ACC112 (cell line): ENCODE measurements around the gene SPTBN5.

Experiments used
- H2AFZ ChIP-seq: fragments of 200-600 bp; sonication (generic); one replicate; pipeline ENCODE4 v1.6.0; 2017; ENCODE audit warnings: antibody characterized with exemption, low read length; ENCODE audit not compliant: unreplicated experiment
- H3K27ac ChIP-seq: fragments of 200-600 bp; sonication (generic); 2 replicates; pipeline ENCODE4 v1.5.1; 2014; ENCODE audit warnings: low read depth, mild to moderate bottlenecking, antibody characterized with exemption, low read length, moderate library complexity
- H3K27me3 ChIP-seq: fragments of 200-600 bp; sonication (generic); 2 replicates; pipeline ENCODE4 v1.6.1; 2014; ENCODE audit warnings: mild to moderate bottlenecking, antibody characterized with exemption, low read length, moderate library complexity, mixed read lengths; ENCODE audit not compliant: insufficient read depth
- H3K36me3 ChIP-seq: fragments of 200-600 bp; sonication (generic); 2 replicates; pipeline ENCODE4 v1.6.1; 2016; ENCODE audit warnings: mild to moderate bottlenecking, antibody characterized with exemption, low read length, moderate library complexity, mixed read lengths; ENCODE audit not compliant: insufficient read depth
- H3K4me1 ChIP-seq: fragments of 200-600 bp; sonication (generic); one replicate; pipeline ENCODE4 v1.6.1; 2016; ENCODE audit warnings: low read length, mixed read lengths; ENCODE audit not compliant: insufficient read depth, unreplicated experiment, control insufficient read depth
- H3K4me3 ChIP-seq: fragments of 200-600 bp; sonication (generic); 2 replicates; pipeline ENCODE4 v1.5.1; 2014; ENCODE audit warnings: mild to moderate bottlenecking, low read depth, low read length
- H3K79me2 ChIP-seq: fragments of 200-600 bp; sonication (generic); one replicate; pipeline ENCODE4 v1.6.0; 2016; ENCODE audit warnings: low read length; ENCODE audit not compliant: control insufficient read depth, unreplicated experiment, insufficient read depth

The SPTBN5 gene

DNA sequence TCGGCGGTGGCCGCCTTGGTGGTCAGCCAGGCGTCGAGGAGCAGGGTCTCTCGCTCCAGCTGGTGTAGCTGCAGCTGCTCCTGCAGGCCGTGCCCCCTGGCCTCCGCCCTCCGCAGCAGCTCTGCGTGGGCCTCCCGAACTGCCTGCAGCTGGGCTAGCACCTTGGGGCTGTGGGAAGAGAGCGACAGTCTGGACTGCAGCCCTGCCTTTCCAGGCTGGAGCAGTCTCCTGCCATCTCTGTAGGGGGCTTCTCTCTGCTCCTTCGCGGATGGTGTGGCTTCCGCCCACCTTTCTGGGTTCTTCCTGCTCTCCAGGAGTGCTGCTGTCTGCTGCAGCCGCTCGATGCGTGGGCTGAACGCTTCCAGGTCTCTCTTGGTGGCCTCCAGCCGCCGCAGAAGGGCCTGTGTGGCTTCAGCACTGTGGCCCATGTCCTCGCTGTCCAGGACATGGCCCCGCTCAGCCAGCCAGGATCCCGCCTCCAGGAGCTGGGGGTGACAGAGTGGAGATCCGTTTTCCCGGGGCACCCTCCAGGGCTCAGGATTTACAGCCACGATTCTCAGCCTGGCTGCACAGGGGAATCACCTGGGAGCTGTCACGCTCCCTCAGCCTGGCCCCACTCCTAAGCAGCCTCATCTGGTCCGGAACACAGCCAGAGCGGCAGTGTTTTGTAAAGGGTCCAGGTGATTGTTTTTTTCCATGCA, 38.4 kb downstream of the SPTBN5 start:
- Histone ChIP-seq H3K4me1 (no peaks in the 10 kb centered on the region), H3K4me3 (no peak overlapping the region), H3K79me2 (no peaks in the 10 kb centered on the region)

GRCh38 chr15:41854443-41854842, 39.4 kb downstream of the SPTBN5 start:
- no peaks in the 10 kb centered on the region for H3K4me1 ChIP-seq
- no peak overlapping the region for H2AFZ ChIP-seq
- H3K27ac ChIP-seq, result no peak overlapping the region
- H3K27me3 ChIP-seq, result no peaks in the 10 kb centered on the region
- H3K36me3 ChIP-seq, result no peaks in the 10 kb centered on the region
- H3K4me3 ChIP-seq, result no peak overlapping the region
- H3K79me2 ChIP-seq, result no peaks in the 10 kb centered on the region

More for the DNA sequence above, 38.4 kb downstream of the SPTBN5 start:
- no peak overlapping the region for H2AFZ ChIP-seq
- no peak overlapping the region for H3K27ac ChIP-seq
- H3K27me3 ChIP-seq, result no peaks in the 10 kb centered on the region
- H3K36me3 ChIP-seq, result no peaks in the 10 kb centered on the region

DNA sequence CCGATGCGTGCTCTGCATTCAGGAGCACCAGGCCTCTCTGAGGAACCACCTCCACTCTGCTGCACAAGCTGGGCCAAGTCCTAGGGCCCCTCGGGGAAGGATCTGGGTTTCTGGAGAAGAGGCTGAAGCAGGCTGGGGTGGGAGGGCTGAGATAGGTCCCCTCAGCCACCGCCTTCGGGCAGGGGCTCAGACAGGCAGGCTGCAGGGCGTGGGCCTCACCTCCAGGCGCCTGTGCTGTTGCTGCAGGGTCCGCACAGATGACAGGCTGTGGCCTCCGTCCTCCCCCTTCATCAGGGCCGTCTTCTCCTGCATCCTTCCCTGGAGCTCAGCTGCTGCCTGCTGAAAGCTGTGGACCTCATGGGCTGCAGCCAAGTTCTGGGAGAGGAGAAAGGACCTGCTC, 40.0 kb downstream of the SPTBN5 start:
- Histone ChIP-seq H3K79me2 (no peaks in the 10 kb centered on the region), H3K36me3 (no peaks in the 10 kb centered on the region), H3K27me3 (no peaks in the 10 kb centered on the region), H3K4me3 (no peak overlapping the region), H3K27ac (no peak overlapping the region), H2AFZ (no peak overlapping the region), H3K4me1 (no peaks in the 10 kb centered on the region)

GRCh38 chr15:41852736-41853590, 40.9 kb downstream of the SPTBN5 start:
- no peaks in the 10 kb centered on the region for H3K27me3 ChIP-seq
- H3K4me1 ChIP-seq, result no peaks in the 10 kb centered on the region
- no peak overlapping the region for H2AFZ ChIP-seq
- H3K27ac ChIP-seq, result no peak overlapping the region
- H3K79me2 ChIP-seq, result no peaks in the 10 kb centered on the region
- H3K36me3 ChIP-seq, result no peaks in the 10 kb centered on the region
- H3K4me3 ChIP-seq, result no peak overlapping the region

- Histone ChIP-seq H3K4me1 (no peaks in the 10 kb centered on the region), H3K4me3 (no peak overlapping the region), H3K79me2 (no peaks in the 10 kb centered on the region), H3K27ac (no peak overlapping the region), H3K27me3 (no peaks in the 10 kb centered on the region), H2AFZ (no peak overlapping the region), H3K36me3 (no peaks in the 10 kb centered on the region)
Measured at GRCh38 chr15:41851755-41852370, 42.0 kb downstream of the SPTBN5 start.

- no peak overlapping the region for H3K27ac ChIP-seq
- no peaks in the 10 kb centered on the region for H3K79me2 ChIP-seq
- H3K4me3 ChIP-seq, result no peak overlapping the region
- no peaks in the 10 kb centered on the region for H3K27me3 ChIP-seq
- H3K4me1 ChIP-seq, result no peaks in the 10 kb centered on the region
- H2AFZ ChIP-seq, result no peak overlapping the region
- H3K36me3 ChIP-seq, result no peaks in the 10 kb centered on the region
Measured at GRCh38 chr15:41851167-41851523, 42.7 kb downstream of the SPTBN5 start.

DNA sequence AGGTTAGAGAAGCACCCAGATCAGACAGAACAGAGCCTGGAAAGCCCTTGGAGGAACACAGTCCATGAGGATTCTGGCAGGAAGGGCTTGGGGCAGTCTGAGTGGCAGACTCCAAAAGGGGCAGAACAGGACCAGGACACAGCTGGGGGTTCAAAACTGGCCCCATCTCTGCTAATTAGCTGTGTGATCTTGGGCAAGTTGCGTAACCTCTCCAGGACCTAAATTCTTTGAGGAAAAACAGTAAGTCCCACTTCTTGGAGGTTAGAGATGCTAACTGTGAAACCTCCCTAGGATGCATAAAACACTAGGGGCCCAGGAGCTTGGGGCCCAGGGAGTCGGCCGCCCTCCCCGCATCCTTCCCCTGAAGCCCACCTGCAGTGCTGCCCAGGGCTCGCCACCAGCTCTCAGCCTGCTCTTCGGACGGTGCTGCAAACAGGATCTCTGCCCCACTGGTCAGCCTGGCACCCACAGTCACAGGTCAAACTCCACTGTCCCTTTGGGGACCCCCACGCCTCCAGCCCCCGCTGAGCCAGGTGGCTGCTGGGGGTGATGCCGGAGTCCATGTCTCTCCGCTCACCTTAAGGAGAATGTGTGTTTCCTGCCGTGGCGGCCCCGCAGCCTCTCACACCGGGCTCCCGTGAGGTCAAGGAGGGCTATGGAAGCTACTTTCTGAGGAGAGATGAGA, 43.2 kb downstream of the SPTBN5 start:
- Histone ChIP-seq H3K36me3 (no peaks in the 10 kb centered on the region), H3K27ac (no peak overlapping the region), H3K27me3 (no peaks in the 10 kb centered on the region), H2AFZ (no peak overlapping the region), H3K4me3 (no peak overlapping the region), H3K4me1 (no peaks in the 10 kb centered on the region), H3K79me2 (no peaks in the 10 kb centered on the region)

GRCh38 chr15:41849861-41850260, 44.0 kb downstream of the SPTBN5 start:
- Histone ChIP-seq H2AFZ (no peak overlapping the region), H3K27ac (no peak overlapping the region), H3K79me2 (no peaks in the 10 kb centered on the region), H3K27me3 (no peaks in the 10 kb centered on the region), H3K4me3 (no peak overlapping the region), H3K36me3 (no peaks in the 10 kb centered on the region), H3K4me1 (no peaks in the 10 kb centered on the region)

GRCh38 chr15:41849204-41849603, 44.6 kb downstream of the SPTBN5 start:
- H3K36me3 ChIP-seq, result no peaks in the 10 kb centered on the region
- H3K4me3 ChIP-seq, result no peak overlapping the region

GRCh38 chr15:41848631-41849030, 45.2 kb downstream of the SPTBN5 start:
- Histone ChIP-seq H3K4me1 (no peaks in the 10 kb centered on the region), H3K27me3 (no peaks in the 10 kb centered on the region)

More at GRCh38 chr15:41849204-41849603, 44.6 kb downstream of the SPTBN5 start:
- H2AFZ ChIP-seq, result no peak overlapping the region
- no peak overlapping the region for H3K27ac ChIP-seq
- H3K4me1 ChIP-seq, result no peaks in the 10 kb centered on the region
- H3K79me2 ChIP-seq, result no peaks in the 10 kb centered on the region
- no peaks in the 10 kb centered on the region for H3K27me3 ChIP-seq

More at GRCh38 chr15:41848631-41849030, 45.2 kb downstream of the SPTBN5 start:
- Histone ChIP-seq H3K4me3 (no peak overlapping the region), H3K27ac (no peak overlapping the region), H3K36me3 (no peaks in the 10 kb centered on the region), H2AFZ (no peak overlapping the region), H3K79me2 (no peaks in the 10 kb centered on the region)
